GM18517 (cell line): ENCODE measurements around the gene ZNF782.
A peak's percentile ranks its signal among the peaks of the same experiment; 100 is the strongest.
"Not testable (repeated sequence)": the region's sequence is repeated elsewhere in the genome, so short reads cannot be mapped to it uniquely, and the experiment has no call there.

Source experiments
- ATAC-seq: cut with Tn5 transposase; IDR thresholded peaks from one replicate; pipeline ENCODE4 v1.9.1; 2021; ENCODE audit warnings: mild to moderate bottlenecking, moderate library complexity; ENCODE audit not compliant: unreplicated experiment

Gene ZNF782

DNA sequence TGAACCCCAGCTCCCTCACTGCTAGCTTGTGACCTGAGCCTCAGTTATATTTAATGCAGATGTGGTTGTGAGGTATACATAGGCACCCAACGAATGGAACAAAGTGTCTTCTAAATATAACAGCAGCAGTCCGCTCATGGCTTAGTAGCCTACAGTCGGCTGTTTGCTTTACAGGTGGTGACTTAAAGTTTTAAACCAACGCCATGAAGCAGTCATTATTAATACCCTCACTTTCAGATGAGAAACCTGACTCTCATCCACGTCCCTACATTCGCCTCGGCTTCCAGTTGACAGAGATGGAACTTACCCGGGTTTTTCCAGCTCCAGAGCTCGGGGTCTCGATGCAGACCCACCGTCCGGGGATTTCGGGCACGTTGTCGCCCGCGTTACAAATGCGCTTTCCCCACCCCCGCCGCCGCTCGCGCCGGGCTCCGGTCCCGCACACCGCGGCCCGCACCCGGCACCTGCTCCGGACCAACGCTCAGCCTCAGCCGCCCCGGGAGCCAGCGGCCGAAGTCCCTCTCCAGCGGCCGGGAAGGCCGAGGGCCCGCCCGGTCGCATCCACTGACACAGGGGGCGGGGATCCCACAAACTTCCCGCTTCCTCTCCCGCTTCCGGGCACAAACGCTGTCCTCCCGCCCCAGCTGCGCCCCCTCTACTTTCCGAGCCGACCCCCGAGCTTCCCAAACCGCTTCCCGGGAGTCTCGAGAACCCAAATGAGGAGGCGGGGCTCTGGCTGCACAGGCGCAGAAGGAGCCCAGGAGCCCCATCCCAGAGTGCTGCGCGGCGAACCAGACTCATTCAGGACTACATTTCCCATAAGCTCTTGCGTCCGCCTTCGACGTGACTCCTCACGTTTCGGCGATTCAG is at the start of gene ZNF782:
ZNF782 (minus strand) TSS at position 734 of the 870 bp plus-strand sequence. CDS start 2,553 bp downstream, outside the sequence.
- ATAC-seq = peak; percentile 78

- ATAC-seq = not testable (repeated sequence)
Observed at GRCh38 chr9:96900010-96900409, 45.7 kb upstream of the ZNF782 start.

- no peak for ATAC-seq
Observed at GRCh38 chr9:96892131-96892530, 37.8 kb upstream of the ZNF782 start.

DNA sequence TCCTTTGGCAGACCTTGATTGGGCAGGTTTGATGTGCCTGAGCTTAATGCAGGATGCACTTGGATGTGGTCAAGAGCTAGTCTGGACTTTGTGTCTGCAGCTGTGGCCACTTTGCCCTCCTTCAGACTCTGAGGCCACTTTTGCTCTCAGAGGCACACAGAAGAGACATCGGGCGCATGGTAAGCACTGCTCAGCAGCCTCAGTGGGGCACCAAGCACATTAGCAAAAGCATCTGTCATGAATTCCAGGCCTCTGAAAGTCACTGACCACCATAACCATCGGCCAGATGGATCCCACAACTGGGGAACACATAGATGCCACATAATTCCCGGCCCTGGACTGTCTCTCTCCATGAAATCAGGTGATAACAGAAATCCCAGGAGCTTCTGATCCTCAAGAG is 34.3 kb upstream of the ZNF782 start:
- ATAC-seq = no peak

DNA sequence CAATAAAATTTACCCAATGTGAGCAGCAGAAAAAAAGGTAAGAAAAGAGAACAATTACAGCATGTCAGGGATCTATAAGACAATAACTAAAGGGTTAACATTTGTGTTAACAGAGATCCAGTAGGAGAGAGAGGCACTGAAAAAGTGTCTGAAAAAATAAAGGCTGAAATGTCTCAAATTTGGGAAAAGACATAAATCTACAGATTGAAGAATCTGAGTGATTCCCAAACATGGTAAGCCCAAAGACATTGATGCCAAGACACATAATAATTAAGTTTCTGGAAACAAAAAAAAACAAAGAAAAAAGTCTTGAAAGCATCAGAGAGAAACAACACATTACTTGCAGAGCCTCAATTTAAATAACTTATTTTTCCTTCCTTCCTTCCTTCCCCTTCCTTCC is 31.1 kb upstream of the ZNF782 start:
- no peak for ATAC-seq

DNA sequence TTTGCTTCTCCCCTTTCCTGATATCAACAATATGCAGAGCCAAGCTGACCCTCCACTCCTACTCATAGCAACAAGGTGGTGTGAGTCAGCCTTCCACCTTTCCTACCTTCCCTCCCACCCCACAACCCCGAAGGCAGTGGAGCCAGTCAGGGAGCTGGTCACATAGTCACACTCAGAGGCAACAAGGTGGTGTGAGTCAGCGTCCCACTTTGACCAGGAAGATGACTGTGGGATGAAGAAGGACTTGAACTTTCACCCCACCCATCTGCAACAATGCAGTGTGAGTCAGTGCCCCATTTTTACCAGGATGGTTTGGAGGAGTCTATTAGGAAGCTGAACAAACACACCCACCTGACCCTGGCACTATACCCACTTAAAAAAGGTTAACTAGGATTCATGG is 30.1 kb upstream of the ZNF782 start:
- no peak for ATAC-seq

DNA sequence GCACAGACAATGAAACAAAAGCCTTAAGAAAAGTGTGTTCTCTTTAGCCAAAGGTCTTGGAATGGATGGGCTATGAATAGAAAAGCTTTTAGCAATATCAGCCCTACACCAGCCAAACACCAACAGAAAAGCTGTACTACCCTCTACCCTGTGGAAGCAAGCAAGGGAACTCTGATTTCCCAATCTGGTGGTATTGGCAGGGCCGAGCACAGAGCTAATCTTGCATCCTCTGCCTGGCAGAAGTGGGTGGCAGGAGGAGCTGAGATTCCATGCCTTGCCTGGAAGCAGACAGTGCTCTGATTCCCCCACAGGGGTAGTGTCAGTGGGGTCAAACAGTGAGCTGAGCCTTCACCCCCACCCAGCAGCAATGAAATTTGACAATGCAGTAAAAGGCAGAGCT is 29.6 kb upstream of the ZNF782 start:
- no peak for ATAC-seq

DNA sequence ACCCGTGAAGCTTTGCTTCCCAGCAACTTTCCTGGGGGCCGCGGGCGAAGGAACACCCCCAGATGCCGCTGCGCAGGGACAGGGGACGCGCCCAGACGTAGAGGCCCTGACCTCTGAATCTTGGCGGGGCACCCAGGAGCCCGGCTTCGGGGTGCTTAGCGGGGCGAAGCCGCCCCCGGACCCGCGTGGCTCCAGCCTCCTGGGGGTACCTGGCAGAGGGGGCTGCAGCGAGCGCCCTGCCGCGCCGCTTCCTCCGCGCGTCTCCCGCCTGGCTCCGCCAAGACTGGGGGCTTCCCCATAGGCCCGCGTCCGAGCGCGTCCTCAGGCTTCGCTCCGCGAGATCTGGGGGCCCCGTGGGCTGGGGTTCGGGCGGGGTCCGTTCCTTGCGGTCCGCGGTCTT is 23.0 kb upstream of the ZNF782 start:
- ATAC-seq = no peak

GRCh38 chr9:96875461-96876142 is 21.3 kb upstream of the ZNF782 start:
- peak; percentile 35 for ATAC-seq

DNA sequence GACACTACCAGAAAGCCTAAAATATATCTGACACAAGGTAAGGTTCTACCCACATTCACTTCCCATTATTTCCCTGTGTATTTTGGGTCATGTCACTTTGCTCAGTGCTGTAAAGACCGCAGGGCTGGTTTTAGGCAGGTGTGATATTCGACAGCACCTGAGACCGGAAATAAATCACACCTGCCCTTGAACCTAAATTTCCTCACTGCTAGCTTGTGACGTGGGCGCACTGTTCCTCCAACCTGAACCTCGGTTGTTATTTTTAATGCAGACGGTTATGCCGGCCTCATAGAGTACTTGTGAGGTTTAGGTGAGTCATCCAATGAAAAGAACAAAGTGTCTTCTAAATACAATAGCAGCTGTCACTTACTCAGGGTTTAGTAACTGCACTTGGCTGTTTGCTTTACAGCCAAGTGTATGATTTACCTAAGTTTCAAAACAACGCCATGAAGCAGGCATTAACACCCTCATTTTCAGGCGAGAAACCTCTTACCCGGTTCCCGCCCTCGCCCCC is 20.7 kb upstream of the ZNF782 start:
- ATAC-seq = peak; percentile 63

DNA sequence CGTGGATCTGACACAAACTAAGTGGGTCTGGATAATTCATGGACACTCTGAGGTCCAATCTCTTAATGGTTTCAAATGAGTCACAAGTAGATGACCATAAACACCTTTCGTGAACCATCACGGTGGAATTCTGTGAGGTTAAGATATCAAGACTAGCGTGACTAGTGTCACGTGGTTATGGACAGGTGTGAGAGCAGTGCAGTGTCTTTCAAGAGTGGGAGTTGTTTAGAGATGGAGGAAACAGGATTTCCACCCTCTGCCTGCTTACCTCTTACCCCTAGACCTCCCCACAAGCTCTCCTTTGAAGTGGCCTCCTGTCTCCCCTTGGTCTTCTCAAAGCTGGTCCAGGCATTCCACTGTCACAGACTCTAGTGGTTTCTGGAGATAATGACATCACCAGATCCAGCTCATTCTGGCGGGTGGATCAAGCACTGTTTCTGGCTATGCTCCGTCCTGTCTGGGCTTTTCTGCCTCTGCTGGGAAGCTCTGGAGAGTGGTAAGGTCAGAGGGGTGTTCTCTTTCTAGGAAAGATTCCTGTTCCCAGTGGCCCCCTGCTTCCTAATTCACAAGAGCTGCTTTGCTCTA is 20.0 kb upstream of the ZNF782 start:
- ATAC-seq = no peak

DNA sequence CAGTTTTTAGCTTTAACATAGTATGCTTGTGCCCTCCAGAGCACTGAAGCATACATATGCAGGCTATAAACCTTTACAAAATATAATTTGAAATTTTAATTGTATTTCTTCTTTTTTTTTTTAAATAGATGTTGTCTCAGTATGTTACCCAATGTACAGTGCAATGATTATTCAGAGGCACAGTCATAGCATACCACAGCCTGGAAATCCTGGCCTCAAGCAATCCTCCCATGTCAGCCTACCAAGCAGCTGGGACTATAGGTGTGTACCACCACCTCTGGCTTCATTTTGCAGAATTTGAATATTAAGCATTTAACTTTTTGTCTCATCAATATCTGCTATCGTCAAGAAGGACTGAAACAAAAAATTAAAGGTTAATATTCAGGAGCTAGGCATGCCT is 16.9 kb upstream of the ZNF782 start:
- ATAC-seq = no peak

GRCh38 chr9:96868709-96869108 is 14.4 kb upstream of the ZNF782 start:
- no peak for ATAC-seq

- no peak for ATAC-seq
Observed at GRCh38 chr9:96867079-96867804, 12.9 kb upstream of the ZNF782 start.

- ATAC-seq = not testable (repeated sequence)
Observed at GRCh38 chr9:96865240-96865639, 10.9 kb upstream of the ZNF782 start.

GRCh38 chr9:96859461-96860198 is 5.3 kb upstream of the ZNF782 start:
- ATAC-seq = no peak

GRCh38 chr9:96858670-96859069 is 4.4 kb upstream of the ZNF782 start:
- no peak for ATAC-seq

DNA sequence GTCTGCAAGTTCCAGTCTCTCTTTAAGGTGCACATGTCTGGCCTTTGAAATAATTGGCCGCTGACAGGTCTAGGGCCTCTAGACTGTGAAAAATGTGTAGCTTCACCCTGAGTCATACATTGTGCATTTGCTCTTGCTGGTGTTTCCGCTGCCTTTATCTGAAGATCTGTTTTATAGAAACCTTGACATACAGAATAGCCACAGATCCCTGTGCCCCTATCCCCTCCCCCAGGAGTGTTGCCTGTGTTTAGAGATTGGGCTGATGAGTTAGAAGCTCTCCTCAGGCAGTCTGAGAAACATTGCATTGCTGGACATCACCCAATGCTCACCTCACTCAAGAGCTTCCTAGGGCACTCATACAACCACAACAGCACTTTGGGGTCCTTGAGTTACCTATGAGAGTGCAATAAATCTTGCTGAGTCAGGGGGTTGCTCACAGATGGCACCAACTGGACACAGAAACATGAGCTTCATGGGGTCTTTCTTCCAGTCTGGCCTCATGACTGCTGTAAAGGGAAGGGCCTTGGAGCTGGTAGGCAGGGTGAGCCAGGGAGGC is 3.8 kb upstream of the ZNF782 start:
- ATAC-seq = no peak

- ATAC-seq = peak; percentile 63
Observed at GRCh38 chr9:96856363-96857286, 2.3 kb upstream of the ZNF782 start.
